ENCODE measurements around the gene WWOX. TPM values are rescaled to one million over a fixed set of nuclear protein-coding genes. Genes with fewer than 3 reads are reported as not detected.

WWOX gene
- total RNA-seq, 1 experiment from 2014 or later = 79.9 TPM

- BruUV-seq (replicated peaks) = no TSS peak
- POLR2A ChIA-PET (ENCODE audit: low non-redundant PET) = no interaction called here
- CTCF ChIA-PET = interaction anchor here (0.6 kb wide), 1 partner anchor 10 kb away, joined by 4 read pairs; no protein-coding TSS in a partner anchor
Observed at GRCh38 chr16:78583441-78583840, 484.0 kb downstream of the WWOX start.

GRCh38 chr16:78584213-78584860 is 484.9 kb downstream of the WWOX start:
- CTCF ChIA-PET = interaction anchor here (0.6 kb wide), 1 partner anchor 9 kb away, joined by 4 read pairs; no protein-coding TSS in a partner anchor
- H3K4me1 ChIP-seq (ENCODE audit: insufficient read depth, low read length, poor library complexity, severe bottlenecking) = no peaks in the 10 kb centered on the region
- DNase-seq (ENCODE audit: low spot score) = peak; percentile 9
- POLR2A ChIA-PET (ENCODE audit: low non-redundant PET) = no interaction called here
- BruUV-seq (replicated peaks) = no TSS peak
- no peak overlapping the region for H3K27ac ChIP-seq (ENCODE audit: low read depth, low read length, poor library complexity, severe bottlenecking)
- intact Hi-C loops (cut with micrococcal nuclease; ENCODE audit: unreplicated experiment) = no loop called here
- H3K9me3 ChIP-seq (ENCODE audit: low read depth, low read length, poor library complexity, severe bottlenecking) = no peaks in the 10 kb centered on the region
- no peaks in the 10 kb centered on the region for H3K27me3 ChIP-seq (replicated peaks; ENCODE audit: insufficient read depth, low read depth, low read length, poor library complexity)
- no peaks in the 10 kb centered on the region for H3K36me3 ChIP-seq (ENCODE audit: insufficient read depth, low read length, poor library complexity, severe bottlenecking)
- no peak overlapping the region for H3K4me3 ChIP-seq (ENCODE audit: low read depth, low read length, poor library complexity, severe bottlenecking)
- no peak for TF ChIP-seq EZH2 (IDR thresholded peaks at IDR 0.05; ENCODE audit: borderline replicate concordance, low read depth, low read length, poor library complexity, severe bottlenecking)
- TF ChIP-seq, protein P1, sequence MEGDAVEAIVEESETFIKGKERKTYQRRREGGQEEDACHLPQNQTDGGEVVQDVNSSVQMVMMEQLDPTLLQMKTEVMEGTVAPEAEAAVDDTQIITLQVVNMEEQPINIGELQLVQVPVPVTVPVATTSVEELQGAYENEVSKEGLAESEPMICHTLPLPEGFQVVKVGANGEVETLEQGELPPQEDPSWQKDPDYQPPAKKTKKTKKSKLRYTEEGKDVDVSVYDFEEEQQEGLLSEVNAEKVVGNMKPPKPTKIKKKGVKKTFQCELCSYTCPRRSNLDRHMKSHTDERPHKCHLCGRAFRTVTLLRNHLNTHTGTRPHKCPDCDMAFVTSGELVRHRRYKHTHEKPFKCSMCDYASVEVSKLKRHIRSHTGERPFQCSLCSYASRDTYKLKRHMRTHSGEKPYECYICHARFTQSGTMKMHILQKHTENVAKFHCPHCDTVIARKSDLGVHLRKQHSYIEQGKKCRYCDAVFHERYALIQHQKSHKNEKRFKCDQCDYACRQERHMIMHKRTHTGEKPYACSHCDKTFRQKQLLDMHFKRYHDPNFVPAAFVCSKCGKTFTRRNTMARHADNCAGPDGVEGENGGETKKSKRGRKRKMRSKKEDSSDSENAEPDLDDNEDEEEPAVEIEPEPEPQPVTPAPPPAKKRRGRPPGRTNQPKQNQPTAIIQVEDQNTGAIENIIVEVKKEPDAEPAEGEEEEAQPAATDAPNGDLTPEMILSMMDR (conservative IDR thresholded peaks at IDR 0.05; ENCODE audit: low read depth, low read length) = no peak

More at GRCh38 chr16:78583441-78583840, 484.0 kb downstream of the WWOX start:
- Histone ChIP-seq H3K4me1 (ENCODE audit: insufficient read depth, low read length, poor library complexity, severe bottlenecking) (no peaks in the 10 kb centered on the region), H3K4me3 (ENCODE audit: low read depth, low read length, poor library complexity, severe bottlenecking) (no peak overlapping the region), H3K36me3 (ENCODE audit: insufficient read depth, low read length, poor library complexity, severe bottlenecking) (no peaks in the 10 kb centered on the region), H3K27me3 (replicated peaks; ENCODE audit: insufficient read depth, low read depth, low read length, poor library complexity) (no peaks in the 10 kb centered on the region), H3K9me3 (ENCODE audit: low read depth, low read length, poor library complexity, severe bottlenecking) (no peaks in the 10 kb centered on the region), H3K27ac (ENCODE audit: low read depth, low read length, poor library complexity, severe bottlenecking) (no peak overlapping the region)
- no peak for DNase-seq (ENCODE audit: low spot score)
- intact Hi-C loops (cut with micrococcal nuclease; ENCODE audit: unreplicated experiment) = no loop called here
- TF ChIP-seq, protein P1 (conservative IDR thresholded peaks at IDR 0.05; ENCODE audit: low read depth, low read length) = no peak
- TF ChIP-seq EZH2 (IDR thresholded peaks at IDR 0.05; ENCODE audit: borderline replicate concordance, low read depth, low read length, poor library complexity, severe bottlenecking) = no peak

GRCh38 chr16:78584991-78585390 is 485.5 kb downstream of the WWOX start:
- ChIA-PET CTCF (no interaction called here), POLR2A (ENCODE audit: low non-redundant PET) (no interaction called here)
- Histone ChIP-seq H3K4me3 (ENCODE audit: low read depth, low read length, poor library complexity, severe bottlenecking) (no peak overlapping the region), H3K27me3 (replicated peaks; ENCODE audit: insufficient read depth, low read depth, low read length, poor library complexity) (no peaks in the 10 kb centered on the region), H3K36me3 (ENCODE audit: insufficient read depth, low read length, poor library complexity, severe bottlenecking) (no peaks in the 10 kb centered on the region), H3K4me1 (ENCODE audit: insufficient read depth, low read length, poor library complexity, severe bottlenecking) (no peaks in the 10 kb centered on the region), H3K27ac (ENCODE audit: low read depth, low read length, poor library complexity, severe bottlenecking) (no peak overlapping the region), H3K9me3 (ENCODE audit: low read depth, low read length, poor library complexity, severe bottlenecking) (no peaks in the 10 kb centered on the region)
- no peak for DNase-seq (ENCODE audit: low spot score)
- TF ChIP-seq EZH2 (IDR thresholded peaks at IDR 0.05; ENCODE audit: borderline replicate concordance, low read depth, low read length, poor library complexity, severe bottlenecking) = no peak
- TF ChIP-seq, protein P1 (conservative IDR thresholded peaks at IDR 0.05; ENCODE audit: low read depth, low read length) = no peak
- no TSS peak for BruUV-seq (replicated peaks)
- intact Hi-C loops (cut with micrococcal nuclease; ENCODE audit: unreplicated experiment) = no loop called here

Measured in A673 (cell line).